MG63 (cell line): ENCODE data around the gene HDAC4. TPM values are rescaled to one million over a fixed set of nuclear protein-coding genes. Genes with fewer than 3 reads are reported as not detected.

Experiments used
- DNase-seq: peaks from one replicate; pipeline ENCODE4 v3.0.0-alpha.2; 2020
- H3K27me3 ChIP-seq: fragments of 250-450 bp; sonication (Bioruptor Pico); 2 replicates; pipeline ENCODE4 v1.5.1; 2020; ENCODE audit warnings: mild to moderate bottlenecking, moderate library complexity
- H3K36me3 ChIP-seq: fragments of 250-450 bp; sonication (Bioruptor Pico); 2 replicates; pipeline ENCODE4 v1.5.1; 2020; ENCODE audit warnings: mild to moderate bottlenecking, moderate library complexity
- H3K4me3 ChIP-seq: fragments of 250-450 bp; sonication (Bioruptor Pico); 2 replicates; pipeline ENCODE4 v1.5.1; 2020; ENCODE audit warnings: mild to moderate bottlenecking, moderate library complexity
- H3K9me3 ChIP-seq: fragments of 250-450 bp; sonication (Bioruptor Pico); 2 replicates; pipeline ENCODE4 v1.5.1; 2020; ENCODE audit warnings: mild to moderate bottlenecking, moderate library complexity
- total RNA-seq: library from RNA; depleted of rRNA; stranded (reverse); fragments of >200 nt; shearing (Covaris generic); gene quantifications from 2 replicates; pipeline ENCODE4 v1.2.3, GENCODE V29; 2014; ENCODE audit warnings: low replicate concordance

Gene HDAC4
- total RNA-seq, 1 experiment from 2014 or later = 27.3 TPM

GRCh38 chr2:239405071-239405470 is 4.3 kb upstream of the HDAC4 start:
- Histone ChIP-seq H3K27me3 (no peaks in the 10 kb centered on the region), H3K9me3 (no peaks in the 10 kb centered on the region), H3K36me3 (no peaks in the 10 kb centered on the region), H3K4me3 (no peak overlapping the region)
- no peak for DNase-seq

GRCh38 chr2:239402666-239403065 is 1.8 kb upstream of the HDAC4 start:
- no peaks in the 10 kb centered on the region for H3K36me3 ChIP-seq
- no peaks in the 10 kb centered on the region for H3K27me3 ChIP-seq
- DNase-seq = no peak
- no peak overlapping the region for H3K4me3 ChIP-seq
- no peaks in the 10 kb centered on the region for H3K9me3 ChIP-seq

- peak; percentile 37 for DNase-seq
- Histone ChIP-seq H3K9me3 (no peaks in the 10 kb centered on the region), H3K36me3 (no peaks in the 10 kb centered on the region), H3K27me3 (no peaks in the 10 kb centered on the region), H3K4me3 (peak overlapping the region; percentile 83)
Observed at GRCh38 chr2:239401881-239402233, 1.0 kb upstream of the HDAC4 start.

- H3K4me3 ChIP-seq = peak overlapping the region; percentile 83
- no peaks in the 10 kb centered on the region for H3K9me3 ChIP-seq
- no peaks in the 10 kb centered on the region for H3K27me3 ChIP-seq
- H3K36me3 ChIP-seq = no peaks in the 10 kb centered on the region
- DNase-seq = peak; percentile 98
Observed at GRCh38 chr2:239401067-239401880, 454 bp upstream of the HDAC4 start.

- H3K36me3 ChIP-seq = no peaks in the 10 kb centered on the region
- no peaks in the 10 kb centered on the region for H3K27me3 ChIP-seq
- DNase-seq = peak; percentile 8
- no peaks in the 10 kb centered on the region for H3K9me3 ChIP-seq
- peak overlapping the region; percentile 47 for H3K4me3 ChIP-seq
Observed at GRCh38 chr2:239399921-239400595, 762 bp downstream of the HDAC4 start.

GRCh38 chr2:239399433-239399920 is 1.3 kb downstream of the HDAC4 start:
- DNase-seq = no peak
- peak overlapping the region; percentile 47 for H3K4me3 ChIP-seq
- no peaks in the 10 kb centered on the region for H3K27me3 ChIP-seq
- H3K36me3 ChIP-seq = no peaks in the 10 kb centered on the region
- no peaks in the 10 kb centered on the region for H3K9me3 ChIP-seq

DNA sequence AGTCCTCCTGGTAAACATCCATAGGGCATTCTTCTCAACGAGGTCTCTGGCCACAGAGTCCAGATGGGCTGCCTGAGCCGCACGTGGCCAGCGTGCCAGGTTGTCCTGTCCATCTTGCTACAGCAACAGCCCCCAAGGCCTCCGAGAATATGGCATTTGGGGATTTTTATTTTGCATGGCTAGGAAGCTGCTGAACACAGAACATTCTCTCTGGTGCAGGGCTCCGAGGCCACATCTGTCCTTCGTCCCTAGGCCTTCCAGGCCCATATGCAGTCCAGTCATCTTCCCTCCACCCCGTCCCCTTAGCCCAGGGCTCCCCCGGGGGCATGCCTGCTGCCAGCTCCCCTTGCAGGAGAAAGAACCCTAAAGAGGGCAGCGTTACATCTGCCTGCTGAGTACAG is 2.3 kb downstream of the HDAC4 start:
- Histone ChIP-seq H3K4me3 (no peak overlapping the region), H3K9me3 (no peaks in the 10 kb centered on the region), H3K27me3 (no peaks in the 10 kb centered on the region), H3K36me3 (no peaks in the 10 kb centered on the region)
- DNase-seq = no peak

GRCh38 chr2:239397931-239398471 is 2.8 kb downstream of the HDAC4 start:
- no peak for DNase-seq

GRCh38 chr2:239396881-239397681 is 3.7 kb downstream of the HDAC4 start:
- DNase-seq = no peak
- Histone ChIP-seq H3K36me3 (no peaks in the 10 kb centered on the region), H3K9me3 (no peaks in the 10 kb centered on the region), H3K27me3 (no peaks in the 10 kb centered on the region), H3K4me3 (no peak overlapping the region)

More at GRCh38 chr2:239397931-239398471, 2.8 kb downstream of the HDAC4 start:
- Histone ChIP-seq H3K27me3 (no peaks in the 10 kb centered on the region), H3K36me3 (no peaks in the 10 kb centered on the region), H3K9me3 (no peaks in the 10 kb centered on the region), H3K4me3 (no peak overlapping the region)

- no peak for DNase-seq
- Histone ChIP-seq H3K36me3 (no peaks in the 10 kb centered on the region), H3K9me3 (no peaks in the 10 kb centered on the region)
Observed at GRCh38 chr2:239395524-239395923, 5.3 kb downstream of the HDAC4 start.

GRCh38 chr2:239394978-239395377 is 5.8 kb downstream of the HDAC4 start:
- H3K27me3 ChIP-seq = no peaks in the 10 kb centered on the region
- no peak for DNase-seq
- H3K9me3 ChIP-seq = no peaks in the 10 kb centered on the region
- H3K36me3 ChIP-seq = no peaks in the 10 kb centered on the region
- no peak overlapping the region for H3K4me3 ChIP-seq

More at GRCh38 chr2:239395524-239395923, 5.3 kb downstream of the HDAC4 start:
- Histone ChIP-seq H3K27me3 (no peaks in the 10 kb centered on the region), H3K4me3 (no peak overlapping the region)

DNA sequence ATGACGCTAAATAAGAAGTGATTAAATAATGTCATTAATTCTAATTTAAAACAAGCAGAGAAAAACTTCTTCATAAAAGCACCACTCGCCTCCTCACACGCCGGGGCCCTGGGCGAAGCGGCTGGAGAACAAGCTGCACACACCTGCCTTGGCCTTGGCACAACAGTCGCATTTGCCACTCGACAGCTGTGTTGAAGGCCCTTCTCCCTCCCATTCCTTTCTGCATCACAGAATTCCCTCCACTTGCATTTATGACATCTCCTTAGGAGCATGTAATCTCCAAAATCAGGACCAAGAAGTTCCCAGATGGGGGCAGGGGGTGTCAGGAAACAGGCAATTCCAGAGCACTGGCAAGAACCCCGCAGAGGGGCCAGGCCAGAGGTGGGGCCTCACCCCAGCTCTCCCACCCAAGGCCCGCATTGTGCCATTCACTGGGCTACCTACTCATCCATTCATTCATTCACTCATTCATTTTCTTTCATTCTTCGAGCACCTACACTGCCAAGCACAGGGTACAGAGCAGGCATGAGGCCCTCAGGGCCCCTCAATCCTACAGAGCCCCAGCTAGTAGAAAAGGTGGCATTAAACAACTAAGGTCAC is 6.4 kb downstream of the HDAC4 start:
- H3K36me3 ChIP-seq = 0 out of 2 replicates have a peak, but pooled peaks cover 3% of the 10 kb centered on the region
- H3K4me3 ChIP-seq = no peak overlapping the region
- no peaks in the 10 kb centered on the region for H3K27me3 ChIP-seq
- DNase-seq = no peak
- H3K9me3 ChIP-seq = no peaks in the 10 kb centered on the region

GRCh38 chr2:239393941-239394340 is 6.9 kb downstream of the HDAC4 start:
- Histone ChIP-seq H3K9me3 (no peaks in the 10 kb centered on the region), H3K27me3 (no peaks in the 10 kb centered on the region), H3K4me3 (no peak overlapping the region), H3K36me3 (0 out of 2 replicates have a peak, but pooled peaks cover 3% of the 10 kb centered on the region)
- DNase-seq = no peak

- Histone ChIP-seq H3K9me3 (no peaks in the 10 kb centered on the region), H3K36me3 (0 out of 2 replicates have a peak, but pooled peaks cover 3% of the 10 kb centered on the region), H3K27me3 (no peaks in the 10 kb centered on the region), H3K4me3 (no peak overlapping the region)
- DNase-seq = peak; percentile 25
Observed at GRCh38 chr2:239393388-239393940, 7.4 kb downstream of the HDAC4 start.

GRCh38 chr2:239392688-239393387 is 8.0 kb downstream of the HDAC4 start:
- Histone ChIP-seq H3K36me3 (0 out of 2 replicates have a peak, but pooled peaks cover 3% of the 10 kb centered on the region), H3K27me3 (no peaks in the 10 kb centered on the region), H3K9me3 (no peaks in the 10 kb centered on the region), H3K4me3 (no peak overlapping the region)
- DNase-seq = no peak

DNA sequence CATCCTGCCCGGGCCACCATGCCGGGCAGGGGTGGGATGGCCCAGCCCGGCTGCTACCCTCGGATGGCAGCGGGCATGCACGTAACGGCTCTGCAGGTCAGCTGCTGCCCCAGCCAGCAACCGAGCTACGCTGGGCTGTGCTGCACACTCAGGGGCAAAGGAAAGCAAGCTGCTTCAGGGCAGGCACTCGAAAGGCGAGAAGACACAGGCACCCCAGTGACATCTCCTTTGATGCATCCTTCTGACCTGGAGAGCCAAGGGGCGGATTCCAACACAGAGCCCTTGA is 8.8 kb downstream of the HDAC4 start:
- Histone ChIP-seq H3K9me3 (no peaks in the 10 kb centered on the region), H3K27me3 (no peaks in the 10 kb centered on the region), H3K4me3 (no peak overlapping the region), H3K36me3 (0 out of 2 replicates have a peak, but pooled peaks cover 3% of the 10 kb centered on the region)
- DNase-seq = no peak
